Activated T-cell treated with anti-CD3 and anti-CD28 coated beads for 1 hour (primary cell): ENCODE data around the gene MINDY4.

Experiments
- DNase-seq: peaks from one replicate; pipeline ENCODE4 v3.0.0-alpha.2; 2020; ENCODE audit warnings: low read depth

The MINDY4 gene

GRCh38 chr7:30835396-30835915 is 64.2 kb downstream of the MINDY4 start:
- DNase-seq = no peak

- DNase-seq = no peak
Measured at GRCh38 chr7:30836991-30837390, 65.8 kb downstream of the MINDY4 start.

GRCh38 chr7:30837581-30837980 is 66.4 kb downstream of the MINDY4 start:
- DNase-seq = no peak

GRCh38 chr7:30838008-30838407 is 66.8 kb downstream of the MINDY4 start:
- DNase-seq = no peak

GRCh38 chr7:30840141-30841024 is 69.2 kb downstream of the MINDY4 start:
- DNase-seq = no peak

- DNase-seq = no peak
Measured at GRCh38 chr7:30841025-30841735, 70.0 kb downstream of the MINDY4 start.

GRCh38 chr7:30841801-30842541 is 70.8 kb downstream of the MINDY4 start:
- no peak for DNase-seq

GRCh38 chr7:30842542-30843451 is 71.6 kb downstream of the MINDY4 start:
- DNase-seq = no peak

GRCh38 chr7:30843741-30844482 is 72.7 kb downstream of the MINDY4 start:
- DNase-seq = no peak

GRCh38 chr7:30844483-30844874 is 73.3 kb downstream of the MINDY4 start:
- DNase-seq = no peak

GRCh38 chr7:30844916-30845315 is 73.7 kb downstream of the MINDY4 start:
- no peak for DNase-seq

- DNase-seq = no peak
Measured at GRCh38 chr7:30845426-30846135, 74.4 kb downstream of the MINDY4 start.

GRCh38 chr7:30846378-30846777 is 75.2 kb downstream of the MINDY4 start:
- no peak for DNase-seq

GRCh38 chr7:30848121-30848855 is 77.1 kb downstream of the MINDY4 start:
- DNase-seq = no peak

- no peak for DNase-seq
Measured at GRCh38 chr7:30849565-30849964, 78.3 kb downstream of the MINDY4 start.

- no peak for DNase-seq
Measured at GRCh38 chr7:30850426-30850825, 79.2 kb downstream of the MINDY4 start.

- no peak for DNase-seq
Measured at GRCh38 chr7:30851651-30852307, 80.6 kb downstream of the MINDY4 start.

- no peak for DNase-seq
Measured at GRCh38 chr7:30852308-30852684, 81.1 kb downstream of the MINDY4 start.
